ENCODE measurements around the gene DAPP1. TPM values are rescaled to one million over a fixed set of nuclear protein-coding genes. Genes with fewer than 3 reads are reported as not detected.

The DAPP1 gene
- total RNA-seq, 1 donor from 2014 or later, result 15.1 TPM

DNA sequence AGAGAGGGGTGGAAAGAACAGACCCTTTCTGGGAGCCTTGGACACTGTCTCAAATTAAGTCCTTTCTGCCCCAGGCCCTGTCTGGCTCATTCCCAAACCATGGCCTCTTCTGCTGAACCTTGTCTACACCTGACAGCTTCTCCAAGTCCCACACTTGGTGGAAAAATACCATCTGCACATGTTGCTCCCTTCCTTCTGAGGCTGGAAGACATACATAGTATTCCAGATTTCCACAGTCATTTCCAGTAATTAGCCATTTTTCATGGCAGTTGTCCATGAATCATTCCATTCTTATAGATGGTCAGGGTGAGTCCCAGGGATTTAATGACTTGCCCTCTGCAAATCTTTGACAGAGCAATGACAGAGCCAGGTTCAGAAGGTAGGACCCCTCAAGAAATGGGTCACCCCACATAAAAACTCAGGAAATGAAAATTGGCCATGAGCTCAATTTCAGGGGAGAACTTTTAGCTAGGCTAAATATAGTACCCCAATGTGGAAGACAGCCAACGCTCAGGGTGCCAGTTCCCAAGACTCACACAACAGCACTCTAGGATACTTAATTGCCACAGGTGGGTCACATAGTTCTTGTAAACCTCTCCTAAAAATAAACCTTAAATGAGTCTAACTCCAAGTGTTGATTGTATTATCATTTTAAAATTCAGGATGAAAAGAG, 16.2 kb upstream of the DAPP1 start:
- intact Hi-C loops (cut with DNase I), result no loop called here
- Histone ChIP-seq H3K36me3 (no peaks in the 10 kb centered on the region), H3K27ac (no peak overlapping the region), H3K4me1 (no peaks in the 10 kb centered on the region), H3K9me3 (no peaks in the 10 kb centered on the region), H3K27me3 (ENCODE audit: low read depth) (no peaks in the 10 kb centered on the region), H3K4me3 (no peak overlapping the region)
- DNase-seq, result no peak
- peak; percentile 49 to 85 for ATAC-seq
- TF ChIP-seq, protein P1, sequence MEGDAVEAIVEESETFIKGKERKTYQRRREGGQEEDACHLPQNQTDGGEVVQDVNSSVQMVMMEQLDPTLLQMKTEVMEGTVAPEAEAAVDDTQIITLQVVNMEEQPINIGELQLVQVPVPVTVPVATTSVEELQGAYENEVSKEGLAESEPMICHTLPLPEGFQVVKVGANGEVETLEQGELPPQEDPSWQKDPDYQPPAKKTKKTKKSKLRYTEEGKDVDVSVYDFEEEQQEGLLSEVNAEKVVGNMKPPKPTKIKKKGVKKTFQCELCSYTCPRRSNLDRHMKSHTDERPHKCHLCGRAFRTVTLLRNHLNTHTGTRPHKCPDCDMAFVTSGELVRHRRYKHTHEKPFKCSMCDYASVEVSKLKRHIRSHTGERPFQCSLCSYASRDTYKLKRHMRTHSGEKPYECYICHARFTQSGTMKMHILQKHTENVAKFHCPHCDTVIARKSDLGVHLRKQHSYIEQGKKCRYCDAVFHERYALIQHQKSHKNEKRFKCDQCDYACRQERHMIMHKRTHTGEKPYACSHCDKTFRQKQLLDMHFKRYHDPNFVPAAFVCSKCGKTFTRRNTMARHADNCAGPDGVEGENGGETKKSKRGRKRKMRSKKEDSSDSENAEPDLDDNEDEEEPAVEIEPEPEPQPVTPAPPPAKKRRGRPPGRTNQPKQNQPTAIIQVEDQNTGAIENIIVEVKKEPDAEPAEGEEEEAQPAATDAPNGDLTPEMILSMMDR (IDR thresholded peaks at IDR 0.05), result no peak

DNA sequence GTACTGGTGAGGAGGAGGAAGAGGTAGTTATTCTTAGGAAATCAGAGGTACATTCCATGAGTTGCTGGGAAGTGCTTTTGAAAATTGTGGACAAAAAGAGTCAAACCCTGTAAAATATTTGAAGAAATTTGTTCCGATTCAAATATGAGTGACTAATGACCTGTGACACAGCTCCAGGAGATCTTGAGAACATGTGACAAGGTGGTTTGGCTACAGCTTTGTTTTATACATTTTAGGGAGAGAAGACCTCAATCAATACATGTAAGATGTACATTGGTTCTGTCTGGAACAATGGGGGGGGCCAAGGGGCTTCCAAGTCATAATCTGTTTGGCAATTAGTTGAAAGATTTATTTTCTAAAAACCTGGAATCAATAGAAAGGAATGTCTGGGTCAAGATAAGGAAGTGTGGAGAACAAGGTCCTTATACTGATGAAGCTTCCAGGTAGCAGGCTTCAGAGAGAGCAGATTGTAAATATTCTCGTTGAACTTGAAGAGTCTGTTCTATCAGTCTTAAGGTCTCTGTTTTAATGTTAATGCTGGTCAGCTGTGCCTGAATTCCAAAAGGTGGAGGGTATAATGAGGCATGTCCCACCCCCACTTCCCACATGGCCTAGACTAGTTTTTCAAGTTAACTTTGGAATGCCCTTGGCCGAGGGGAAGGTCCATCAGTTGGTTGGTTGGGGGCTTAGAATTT, 15.5 kb upstream of the DAPP1 start:
- DNase-seq, result no peak
- ATAC-seq, result peak; percentile 50 to 68
- intact Hi-C loops (cut with DNase I), result no loop called here
- no peak overlapping the region for H3K27ac ChIP-seq
- no peaks in the 10 kb centered on the region for H3K9me3 ChIP-seq
- TF ChIP-seq, protein P1 (IDR thresholded peaks at IDR 0.05), result no peak
- no peaks in the 10 kb centered on the region for H3K4me1 ChIP-seq
- H3K36me3 ChIP-seq, result no peaks in the 10 kb centered on the region
- no peaks in the 10 kb centered on the region for H3K27me3 ChIP-seq (ENCODE audit: low read depth)
- no peak overlapping the region for H3K4me3 ChIP-seq

DNA sequence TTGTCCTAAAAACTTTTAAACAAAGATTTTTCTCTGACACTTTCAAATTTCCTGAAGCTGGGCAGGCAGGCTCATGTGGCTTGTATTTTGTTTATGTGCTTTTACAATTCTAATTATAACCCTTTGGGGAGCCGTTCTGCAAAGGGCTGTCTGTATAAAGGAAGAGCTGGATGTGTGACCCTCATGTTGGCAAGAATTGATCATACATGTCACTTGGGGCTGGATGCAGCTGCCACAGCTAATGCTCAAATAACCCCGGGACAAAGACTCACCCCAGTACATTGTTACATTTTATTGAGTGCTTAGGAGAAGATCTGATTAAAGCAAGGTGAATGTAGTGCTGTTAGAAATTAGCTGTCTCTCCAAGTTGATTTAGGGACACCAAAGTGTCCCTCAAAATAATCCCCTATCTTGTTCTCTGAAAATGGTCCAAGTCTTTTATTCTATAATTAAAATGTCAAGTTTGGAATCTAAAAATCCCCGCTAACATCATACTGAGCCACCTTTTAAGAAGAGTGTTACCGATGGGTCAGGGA, 13.0 kb upstream of the DAPP1 start:
- intact Hi-C loops (cut with DNase I), result no loop called here

DNA sequence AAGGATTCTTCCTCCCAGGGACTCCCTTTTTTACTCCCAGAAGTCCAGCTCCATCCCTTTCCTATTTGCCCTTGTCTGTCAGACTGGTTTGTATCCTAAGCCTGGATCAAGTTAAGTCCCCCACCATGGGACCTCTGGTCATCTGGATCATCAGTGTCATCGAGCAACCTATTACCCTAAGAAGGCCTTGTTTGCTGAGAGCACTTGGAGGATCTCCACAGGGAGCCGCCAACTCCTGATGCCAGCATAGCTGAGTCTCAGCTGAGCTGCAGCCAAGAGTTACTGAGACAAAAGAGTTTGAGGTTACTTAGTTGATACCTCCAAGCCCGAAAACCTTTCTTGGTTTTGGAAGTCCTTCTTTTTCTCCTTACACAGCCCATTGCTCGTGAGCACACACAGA, 10.1 kb upstream of the DAPP1 start:
- intact Hi-C loops (cut with DNase I), result no loop called here
- ATAC-seq, result no peak

More for the DNA sequence above, 13.0 kb upstream of the DAPP1 start:
- Histone ChIP-seq H3K36me3 (no peaks in the 10 kb centered on the region), H3K4me1 (peaks cover 5% of the 10 kb centered on the region), H3K9me3 (no peaks in the 10 kb centered on the region), H3K4me3 (no peak overlapping the region), H3K27ac (no peak overlapping the region), H3K27me3 (ENCODE audit: low read depth) (no peaks in the 10 kb centered on the region)
- no peak for DNase-seq
- TF ChIP-seq, protein P1 (IDR thresholded peaks at IDR 0.05), result no peak
- ATAC-seq, result no peak

DNA sequence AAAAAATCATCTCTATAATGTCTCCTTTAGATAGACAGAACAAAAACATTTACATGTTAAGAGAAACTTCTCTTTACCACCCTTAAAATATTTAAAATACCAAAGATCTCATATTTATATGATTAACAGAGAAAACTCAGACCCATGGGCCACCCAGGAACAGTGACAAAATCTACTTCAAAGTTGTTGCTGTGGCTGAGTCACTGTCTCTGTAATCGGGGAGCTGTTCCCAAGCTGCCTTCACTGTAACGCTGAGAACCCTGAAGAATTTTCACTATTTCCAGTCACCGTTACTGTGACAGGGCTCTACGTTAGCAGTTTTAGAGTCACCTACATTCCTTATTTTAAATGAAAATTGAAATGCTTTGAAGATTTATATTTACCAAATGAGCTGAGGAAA, 9.0 kb upstream of the DAPP1 start:
- intact Hi-C loops (cut with DNase I), result no loop called here
- TF ChIP-seq, protein P1 (IDR thresholded peaks at IDR 0.05), result no peak

More for the DNA sequence above, 10.1 kb upstream of the DAPP1 start:
- peaks cover 5% of the 10 kb centered on the region for H3K4me1 ChIP-seq
- H3K27me3 ChIP-seq (ENCODE audit: low read depth), result no peaks in the 10 kb centered on the region
- no peaks in the 10 kb centered on the region for H3K9me3 ChIP-seq
- no peaks in the 10 kb centered on the region for H3K36me3 ChIP-seq
- DNase-seq, result no peak
- H3K27ac ChIP-seq, result no peak overlapping the region
- TF ChIP-seq, protein P1 (IDR thresholded peaks at IDR 0.05), result no peak
- H3K4me3 ChIP-seq, result no peak overlapping the region

More for the DNA sequence above, 9.0 kb upstream of the DAPP1 start:
- peaks cover 5% of the 10 kb centered on the region for H3K4me1 ChIP-seq
- H3K4me3 ChIP-seq, result no peak overlapping the region
- no peaks in the 10 kb centered on the region for H3K9me3 ChIP-seq
- no peak for DNase-seq
- H3K27me3 ChIP-seq (ENCODE audit: low read depth), result no peaks in the 10 kb centered on the region
- no peak for ATAC-seq
- H3K27ac ChIP-seq, result no peak overlapping the region
- H3K36me3 ChIP-seq, result no peaks in the 10 kb centered on the region

All from lower lobe of right lung (tissue), 2 donors.